ENCODE data around the gene ERMAP.

- TF ChIP-seq CTCF (IDR thresholded peaks at IDR 0.05; ENCODE audit: insufficient read depth, low read length) (no peak), POLR2AphosphoS5 (IDR thresholded peaks at IDR 0.05; ENCODE audit: low read depth) (no peak), REST (IDR thresholded peaks at IDR 0.05; ENCODE audit: insufficient replicate concordance, low read depth) (no peak), GABPA (IDR thresholded peaks at IDR 0.05; ENCODE audit: low read depth) (no peak)
Measured at GRCh38 chr1:42886046-42886739, 69.3 kb downstream of the ERMAP start.

Measured in HL-60 (cell line).